GM12873 (cell line): ENCODE data around the gene SLC1A7.

Experiments used
- TF ChIP-seq, protein P1 (sequence below): IDR thresholded peaks from 2 replicates; pipeline ENCODE4 v1.5.1; 2012; ENCODE audit warnings: low read depth, mild to moderate bottlenecking, moderate library complexity, low read length, control low read depth; ENCODE audit not compliant: insufficient read depth; ENCODE audit errors: missing control alignments

The SLC1A7 gene

DNA sequence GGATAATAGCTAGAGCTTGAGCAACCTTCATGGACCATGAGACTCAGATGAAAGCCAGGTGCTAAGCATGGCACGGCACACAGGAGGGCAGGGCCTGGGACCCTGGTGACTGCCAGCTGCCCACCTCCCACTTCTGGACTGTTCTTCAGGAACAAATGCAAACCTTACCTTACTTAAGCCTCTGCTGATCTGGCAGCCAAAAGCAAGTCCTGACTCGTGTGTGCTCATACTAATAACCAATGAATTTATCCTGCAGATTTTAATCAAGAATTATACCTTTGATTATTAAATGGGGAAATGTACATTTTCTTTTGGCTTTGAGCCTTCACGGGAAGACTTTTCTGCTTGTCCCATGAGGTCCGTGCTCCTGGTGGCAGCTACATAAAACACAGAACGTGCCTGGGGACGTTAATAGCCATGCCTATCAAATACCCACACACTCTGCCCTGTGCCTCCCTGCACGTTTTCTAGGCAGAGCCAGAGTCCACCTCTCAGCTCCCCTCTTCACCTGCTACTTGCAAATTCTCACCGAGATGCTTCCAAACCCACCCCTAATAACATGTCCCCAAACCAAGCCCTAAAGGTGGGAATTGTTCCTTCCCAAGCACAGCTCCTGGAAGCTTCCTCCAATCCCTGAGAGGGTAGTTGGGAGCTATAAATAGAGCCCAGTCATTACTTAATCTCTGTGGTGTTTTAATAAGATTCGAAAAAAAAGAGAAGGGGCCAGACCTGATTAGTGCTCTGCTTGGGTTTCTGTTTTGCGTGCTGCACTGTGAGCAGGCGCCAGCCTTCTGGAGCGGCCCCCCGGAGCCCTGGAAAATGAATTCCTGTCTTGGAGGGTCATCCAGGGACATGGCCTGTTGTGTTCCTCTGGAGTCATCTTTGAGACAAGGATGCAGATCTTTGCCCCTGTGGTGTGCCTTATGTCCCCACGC is 33.5 kb downstream of the SLC1A7 start:
- TF ChIP-seq, protein P1, sequence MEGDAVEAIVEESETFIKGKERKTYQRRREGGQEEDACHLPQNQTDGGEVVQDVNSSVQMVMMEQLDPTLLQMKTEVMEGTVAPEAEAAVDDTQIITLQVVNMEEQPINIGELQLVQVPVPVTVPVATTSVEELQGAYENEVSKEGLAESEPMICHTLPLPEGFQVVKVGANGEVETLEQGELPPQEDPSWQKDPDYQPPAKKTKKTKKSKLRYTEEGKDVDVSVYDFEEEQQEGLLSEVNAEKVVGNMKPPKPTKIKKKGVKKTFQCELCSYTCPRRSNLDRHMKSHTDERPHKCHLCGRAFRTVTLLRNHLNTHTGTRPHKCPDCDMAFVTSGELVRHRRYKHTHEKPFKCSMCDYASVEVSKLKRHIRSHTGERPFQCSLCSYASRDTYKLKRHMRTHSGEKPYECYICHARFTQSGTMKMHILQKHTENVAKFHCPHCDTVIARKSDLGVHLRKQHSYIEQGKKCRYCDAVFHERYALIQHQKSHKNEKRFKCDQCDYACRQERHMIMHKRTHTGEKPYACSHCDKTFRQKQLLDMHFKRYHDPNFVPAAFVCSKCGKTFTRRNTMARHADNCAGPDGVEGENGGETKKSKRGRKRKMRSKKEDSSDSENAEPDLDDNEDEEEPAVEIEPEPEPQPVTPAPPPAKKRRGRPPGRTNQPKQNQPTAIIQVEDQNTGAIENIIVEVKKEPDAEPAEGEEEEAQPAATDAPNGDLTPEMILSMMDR = no peak

DNA sequence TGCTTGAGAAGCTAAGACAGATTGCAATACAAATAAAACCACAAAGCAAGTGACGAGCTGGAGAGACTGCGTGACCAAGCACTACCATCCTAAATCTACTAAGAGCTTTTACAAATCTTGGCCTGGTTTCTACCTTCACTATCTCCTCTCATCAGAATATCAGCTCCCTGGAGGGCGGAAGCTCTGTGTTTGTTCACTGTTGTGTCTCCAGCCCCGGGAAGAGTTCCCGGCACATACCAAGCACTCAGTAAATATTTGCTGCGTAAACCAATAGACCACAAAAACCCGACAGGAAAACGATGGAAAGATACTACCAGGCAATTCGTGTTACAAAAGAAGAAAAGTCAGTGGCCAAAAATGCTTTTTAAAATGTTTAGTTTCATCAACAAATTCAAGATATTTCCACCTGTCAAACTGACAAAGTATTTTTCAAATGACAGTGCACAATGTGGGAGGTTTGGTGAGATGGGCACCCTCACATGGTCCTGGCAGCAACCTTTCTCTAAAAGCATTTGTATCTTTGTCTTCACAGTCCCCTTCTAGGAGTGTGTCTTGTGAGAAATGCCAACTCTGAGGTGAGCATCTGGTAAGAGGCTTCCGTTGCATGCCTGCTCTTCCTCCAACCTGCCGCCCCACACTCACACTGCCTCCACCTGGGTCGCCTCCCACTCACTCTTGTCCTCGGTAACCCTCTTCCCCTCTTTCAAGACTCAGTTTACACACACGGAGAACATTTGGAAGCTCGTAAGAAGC is 34.7 kb downstream of the SLC1A7 start:
- TF ChIP-seq, protein P1 = no peak

DNA sequence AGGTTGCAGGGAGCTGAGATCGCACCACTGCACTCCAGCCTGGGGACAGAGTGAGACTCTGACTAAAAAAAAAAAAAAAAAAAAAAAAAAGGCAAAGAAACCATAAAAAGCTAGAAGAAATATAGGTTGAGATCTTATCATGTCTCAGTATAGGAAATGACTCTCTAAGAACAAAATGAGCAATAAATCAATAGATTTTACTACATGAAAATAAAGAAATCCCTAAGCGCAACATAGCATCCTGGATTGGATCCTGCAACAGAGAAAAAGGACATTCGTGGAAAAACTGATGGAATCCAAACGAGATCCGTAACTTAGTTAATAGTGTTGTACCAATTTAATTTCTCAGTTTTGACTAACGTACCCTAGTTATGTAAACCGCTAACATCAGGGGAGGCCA is 35.3 kb downstream of the SLC1A7 start:
- TF ChIP-seq, protein P1 = no peak

DNA sequence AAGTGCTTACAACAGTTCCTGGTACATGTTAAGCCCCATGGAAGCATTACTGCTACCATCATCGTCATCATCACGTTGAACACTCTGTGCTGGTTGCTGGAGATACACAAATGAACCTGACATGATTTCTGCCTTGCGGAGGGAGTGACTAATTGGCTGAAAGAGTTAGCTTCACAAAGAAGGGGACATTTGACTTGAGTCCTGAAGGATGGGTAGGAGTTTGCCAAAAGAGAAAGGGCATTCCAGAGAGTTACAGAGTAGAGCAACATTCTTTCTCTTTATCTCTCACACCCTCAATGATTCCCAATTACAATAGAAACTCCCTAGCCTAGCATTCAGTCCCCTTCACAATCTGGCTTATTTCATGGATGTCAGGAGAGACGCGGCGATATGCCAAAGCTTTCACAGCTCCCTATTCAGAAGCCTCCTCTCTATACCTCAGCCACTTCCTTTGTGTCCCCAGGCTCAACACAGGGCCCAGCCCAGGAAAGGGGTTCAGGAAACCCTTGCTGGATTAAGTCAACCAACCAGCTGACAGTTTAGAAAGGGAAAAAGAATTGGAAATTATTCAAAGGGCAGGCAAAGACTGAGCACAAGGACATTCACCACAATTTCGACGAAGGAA is 38.0 kb downstream of the SLC1A7 start:
- TF ChIP-seq, protein P1 = no peak

DNA sequence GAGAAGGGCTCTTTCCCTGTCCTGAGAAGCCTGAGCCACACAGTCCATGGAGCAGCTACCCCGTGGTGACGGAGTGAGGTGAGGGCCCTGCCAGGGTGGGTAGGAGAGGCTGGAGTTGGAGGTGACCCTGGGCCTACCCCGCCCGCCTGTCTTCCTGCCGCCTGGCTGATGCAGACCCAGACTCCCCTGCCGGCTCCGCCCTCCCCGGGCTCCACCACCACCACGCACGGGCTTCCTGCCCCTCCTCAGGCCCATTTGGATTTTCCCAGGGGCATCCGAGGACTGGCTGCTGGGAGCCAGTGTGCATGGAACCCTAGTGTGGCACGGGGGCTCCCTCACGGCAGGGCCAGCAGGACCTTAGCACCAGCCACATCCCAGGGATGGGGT is 47.9 kb downstream of the SLC1A7 start:
- TF ChIP-seq, protein P1 = no peak

DNA sequence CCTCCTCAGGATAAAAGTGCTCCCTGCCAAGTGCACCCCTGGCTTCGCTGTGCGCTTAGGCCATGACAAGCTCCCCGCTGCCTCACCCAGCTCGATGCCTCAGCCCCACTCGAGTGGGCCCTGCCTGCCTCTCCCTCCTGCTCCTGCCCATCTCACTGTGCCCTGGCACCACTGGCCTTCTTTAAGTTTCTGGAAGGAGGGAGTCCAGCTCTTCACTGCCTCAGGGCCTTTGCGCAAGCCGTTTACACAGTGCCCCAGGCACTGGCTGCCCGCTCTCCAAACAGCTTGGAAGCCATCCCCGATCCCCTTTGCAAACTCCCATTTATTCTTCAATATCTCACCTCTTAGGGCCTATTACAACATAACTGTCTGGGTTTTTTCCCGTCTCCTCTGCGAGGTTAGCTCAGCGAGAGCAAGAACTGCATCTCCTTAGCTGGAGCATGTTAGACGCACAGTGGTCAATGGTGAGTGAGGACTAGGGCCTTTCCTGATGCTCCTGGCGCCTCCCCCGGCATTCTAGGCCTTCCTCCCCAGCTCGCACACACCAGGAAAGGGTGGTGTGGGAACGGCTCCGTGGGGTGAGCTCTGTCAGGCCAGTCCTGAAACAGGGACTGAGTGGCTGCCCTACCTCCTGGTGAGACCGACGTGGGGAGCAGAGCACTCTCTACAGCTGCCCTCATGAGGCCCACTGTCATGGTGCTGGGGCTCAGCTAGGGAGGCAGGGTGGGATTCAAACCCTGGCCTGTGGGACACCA is 48.5 kb downstream of the SLC1A7 start:
- TF ChIP-seq, protein P1 = no peak
